Measurements from ENCODE around the gene KRT25. TPM values are rescaled to one million over a fixed set of nuclear protein-coding genes. Genes with fewer than 3 reads are reported as not detected.

The KRT25 gene
- total and polyA plus RNA-seq, 2 of the 4 experiments (the other 2 are of a cell fraction): not detected

GRCh38 chr17:40730970-40731369 lies 24.2 kb downstream of the KRT25 start:
- no TSS peak for BruUV-seq (replicated peaks)

More at GRCh38 chr17:40730970-40731369, 24.2 kb downstream of the KRT25 start:
- no peak for TF ChIP-seq NFE2L2 (IDR thresholded peaks at IDR 0.05; ENCODE audit: low read depth, low read length)
- peak; percentile 71 for TF ChIP-seq MAFK (IDR thresholded peaks at IDR 0.05; ENCODE audit: low read depth, low read length)
- no peak overlapping the region for H2AK5ac ChIP-seq (ENCODE audit: low read depth, low read length)
- H2BK20ac ChIP-seq (ENCODE audit: low read depth, low read length): no peak overlapping the region
- H3K56ac ChIP-seq (ENCODE audit: extremely low read depth, insufficient read depth, low read length): no peak overlapping the region
- H3K4me1 ChIP-seq (ENCODE audit: control insufficient read depth, insufficient read depth, low read length): no peaks in the 10 kb centered on the region
- CTCF ChIA-PET: interaction anchor here (1.0 kb wide), 2 partner anchors 8 to 9 kb away, joined by 3 to 5 read pairs; no protein-coding TSS in a partner anchor
- H3K23ac ChIP-seq (ENCODE audit: low read depth, low read length): no peak overlapping the region
- no peak overlapping the region for H2BK120ac ChIP-seq (ENCODE audit: low read depth, low read length)
- no peak overlapping the region for H2BK15ac ChIP-seq (ENCODE audit: low read depth, low read length)
- H3K27me3 ChIP-seq (ENCODE audit: control insufficient read depth, insufficient read depth, low read length): peaks cover 28% of the 10 kb centered on the region
- H3K14ac ChIP-seq (replicated peaks; ENCODE audit: low read depth, low read length): no peak overlapping the region
- no peak overlapping the region for H3K27ac ChIP-seq (ENCODE audit: insufficient read depth, low read length)
- no peak overlapping the region for H3K18ac ChIP-seq (ENCODE audit: low read depth, low read length)
- no peaks in the 10 kb centered on the region for H3K9me1 ChIP-seq (ENCODE audit: insufficient read depth, low read length)
- no peak overlapping the region for H4K91ac ChIP-seq (ENCODE audit: insufficient read depth, low read depth, low read length)
- no peaks in the 10 kb centered on the region for H3K36me3 ChIP-seq (ENCODE audit: control insufficient read depth, insufficient read depth, low read length)
- H3K4me3 ChIP-seq (ENCODE audit: insufficient read depth, low read depth, low read length): no peak overlapping the region
- H3K9ac ChIP-seq (ENCODE audit: low read depth, low read length): no peak overlapping the region
- intact Hi-C loops (cut with micrococcal nuclease): no loop called here
- dilution Hi-C loops (cut with HindIII; ENCODE audit: low sequenced_read_pairs, unreplicated experiment): no loop called here
- DNase-seq (no peak), ATAC-seq (ENCODE audit: low read depth) (no peak)
- H3K9me3 ChIP-seq (ENCODE audit: control insufficient read depth, insufficient read depth, low read length): no peaks in the 10 kb centered on the region
- WGBS, 2 experiments (ENCODE audit: extremely low coverage in 2 of 2, insufficient read length in 1 of 2): no CpG with 5 or more reads among the region's 1 CpG
- POLR2A ChIA-PET (ENCODE audit: unreplicated experiment): no interaction called here
- H4K20me1 ChIP-seq (ENCODE audit: insufficient read depth, low read length): no peaks in the 10 kb centered on the region
- no peak overlapping the region for H3K4ac ChIP-seq (ENCODE audit: low read depth, low read length)
- in situ Hi-C loops (cut with MboI; ENCODE audit: low sequenced_read_pairs): no loop called here
- no peak overlapping the region for H3K4me2 ChIP-seq (ENCODE audit: low read depth, low read length)
- no peak overlapping the region for H4K8ac ChIP-seq (ENCODE audit: low read depth in 2 of 2, low read length in 2 of 2)
- H2AK9ac ChIP-seq (replicated peaks; ENCODE audit: low read depth, low read length, poor library complexity): no peak overlapping the region
- no peak overlapping the region for H4K5ac ChIP-seq (ENCODE audit: low read depth, low read length)
- H2BK5ac ChIP-seq (ENCODE audit: low read depth, low read length, poor library complexity, severe bottlenecking): no peak overlapping the region
- H3K79me1 ChIP-seq (ENCODE audit: low read depth in 1 of 2, low read length in 2 of 2): no peaks in the 10 kb centered on the region
- H2AFZ ChIP-seq (replicated peaks; ENCODE audit: low read length, poor library complexity): no peak overlapping the region
